K562 (cell line): ENCODE measurements around the gene PPP1R14C. TPM values are rescaled to one million over a fixed set of nuclear protein-coding genes. Genes with fewer than 3 reads are reported as not detected.

Experiments used
- CHCHD3 ChIP-seq: fragments of 250-450 bp; sonication (Bioruptor Pico); IDR thresholded peaks from 2 replicates; pipeline ENCODE4 v2.1.2; 2022; ENCODE audit warnings: mild to moderate bottlenecking
- CTBP1 ChIP-seq: fragments of 450-650 bp; IDR thresholded peaks from 2 replicates; pipeline ENCODE4 v1.6.1; 2016; ENCODE audit warnings: borderline replicate concordance
- DPF2 ChIP-seq: fragments of 450-650 bp; IDR thresholded peaks from 2 replicates; pipeline ENCODE4 v1.6.1; 2016
- ELF4 ChIP-seq: fragments of 450-650 bp; formaldehyde crosslinking; IDR thresholded peaks from 2 replicates; pipeline ENCODE4 v1.4.0; 2022; ENCODE audit warnings: missing genetic modification characterization
- HNRNPUL1 ChIP-seq: fragments of 200-400 bp; formaldehyde crosslinking; IDR thresholded peaks from 2 replicates; pipeline ENCODE4 v1.6.1; 2017; ENCODE audit warnings: low read length
- MYBL2 ChIP-seq, 2 experiments: fragments of 450-650 bp in 1 of 2; sonication (generic) in 1 of 2; formaldehyde crosslinking in 1 of 2; IDR thresholded peaks; 2 replicates each; pipeline versions ENCODE4 v1.6.1 to v1.8.1; 2017 to 2022; ENCODE audit warnings: borderline replicate concordance in 1 of 2, inconsistent platforms in 1 of 2, low read depth in 1 of 2, mild to moderate bottlenecking in 1 of 2, missing genetic modification reagents in 1 of 2, moderate library complexity in 1 of 2
- NFE2L1 ChIP-seq: fragments of 450-650 bp; IDR thresholded peaks from 2 replicates; pipeline ENCODE4 v1.6.1; 2016; ENCODE audit warnings: missing genetic modification characterization, low read depth, mild to moderate bottlenecking, missing compliant biosample characterization, moderate library complexity, borderline replicate concordance
- NR2C1 ChIP-seq, 2 experiments: fragments of 450-650 bp; IDR thresholded peaks; 2 replicates each; pipeline ENCODE4 v1.6.1; 2017; ENCODE audit warnings: mild to moderate bottlenecking in 2 of 2, antibody characterized with exemption in 1 of 2, inconsistent platforms in 1 of 2, missing compliant biosample characterization in 1 of 2, missing genetic modification characterization in 1 of 2
- NUFIP1 ChIP-seq: fragments of 450-650 bp; IDR thresholded peaks from 2 replicates; pipeline ENCODE4 v1.6.1; 2018; ENCODE audit not compliant: partially characterized antibody
- PHF8 ChIP-seq: fragments of 200-600 bp; sonication (generic); IDR thresholded peaks from 2 replicates; pipeline ENCODE4 v1.6.1; 2012; ENCODE audit warnings: mixed run types, mild to moderate bottlenecking, inconsistent platforms, low read length, moderate library complexity, borderline replicate concordance
- PURB ChIP-seq: sonication (generic); formaldehyde crosslinking; IDR thresholded peaks from 2 replicates; pipeline ENCODE4 v1.9.0; 2021; ENCODE audit warnings: low read depth, mild to moderate bottlenecking, missing genetic modification reagents
- PYGO2 ChIP-seq: fragments of 450-650 bp; IDR thresholded peaks from 2 replicates; pipeline ENCODE4 v1.6.1; 2016; ENCODE audit warnings: mild to moderate bottlenecking, missing genetic modification characterization, moderate library complexity, missing compliant biosample characterization
- SRSF9 ChIP-seq: fragments of 200-400 bp; formaldehyde crosslinking; IDR thresholded peaks from 2 replicates; pipeline ENCODE4 v1.6.1; 2017; ENCODE audit warnings: low read depth, low read length, borderline replicate concordance
- ZBTB1 ChIP-seq: sonication (generic); formaldehyde crosslinking; IDR thresholded peaks from 2 replicates; pipeline ENCODE4 v1.8.1; 2023; ENCODE audit warnings: missing genetic modification reagents, low read depth, mild to moderate bottlenecking, borderline replicate concordance
- ZNF140 ChIP-seq: fragments of 250-450 bp; sonication (Bioruptor Pico); IDR thresholded peaks from 2 replicates; pipeline ENCODE4 v1.8.0; 2021; ENCODE audit warnings: moderate library complexity, mild to moderate bottlenecking, inconsistent platforms
- ZNF436 ChIP-seq: fragments of 250-450, 450-650 bp; sonication (Bioruptor Pico); formaldehyde crosslinking; IDR thresholded peaks from 2 replicates; pipeline ENCODE4 v1.7.0; 2020; ENCODE audit warnings: mild to moderate bottlenecking
- ZNF586 ChIP-seq: fragments of 450-650 bp; formaldehyde crosslinking; conservative IDR thresholded peaks from 2 replicates; pipeline ENCODE4 v1.4.0; 2020; ENCODE audit warnings: mild to moderate bottlenecking, moderate library complexity
- ZNF785 ChIP-seq: fragments of 250-450 bp; sonication (Bioruptor Pico); IDR thresholded peaks from 2 replicates; pipeline ENCODE4 v1.4.0; 2020; ENCODE audit warnings: mild to moderate bottlenecking
- polyA plus RNA-seq, 8 experiments: library from polyadenylated mRNA; depleted of rRNA in 4 of 8; stranded (reverse) in 5 of 8; unstranded in 3 of 8; fragments of >200 nt; fragmentation: Nextera tagmentation in 2 of 8; fragmentation: Illumina TruSeq in 1 of 8; extraction: Ambion mirVana in 2 of 8; extraction: Trizol in 1 of 8; gene quantifications; 2 replicates each; pipeline versions ENCODE4 v1.2.1 to v1.2.3, GENCODE V29; 2011 to 2014; ENCODE audit warnings: inconsistent platforms in 1 of 8, missing spikeins in 1 of 8
- total RNA-seq, 7 experiments: library from RNA; depleted of rRNA in 6 of 7; stranded (reverse); fragments of >200 nt in 6 of 7; fragmentation: Illumina TruSeq in 2 of 7; extraction: Trizol in 2 of 7; gene quantifications; 2 replicates each; pipeline versions ENCODE4 v1.2.1 to v1.2.3, GENCODE V29; 2011 to 2021; ENCODE audit warnings: low replicate concordance in 1 of 7
- TF ChIP-seq, protein P1 (sequence below): sonication (generic); IDR thresholded peaks from 2 replicates; pipeline ENCODE4 v1.6.1; 2016
- TF ChIP-seq, protein P2 (sequence below): fragments of 250-450 bp; sonication (Bioruptor Pico); IDR thresholded peaks from 2 replicates; pipeline ENCODE4 v1.5.0; 2022; ENCODE audit warnings: mild to moderate bottlenecking
- TF ChIP-seq, protein P3 (sequence below): fragments of 450-650 bp; IDR thresholded peaks from 2 replicates; pipeline ENCODE4 v1.6.1; 2017; ENCODE audit warnings: antibody characterized with exemption
- TF ChIP-seq, protein P4 (sequence below): fragments of 450-650 bp; IDR thresholded peaks from 2 replicates; pipeline ENCODE4 v1.6.1; 2016; ENCODE audit warnings: missing biosample characterization, missing genetic modification characterization

PPP1R14C gene
- total and polyA plus RNA-seq, 9 of the 15 experiments (the other 6 are each of a cell fraction or from before 2014, with no cell fraction given): 4.5 to 16.6 (median 11.9) TPM

DNA sequence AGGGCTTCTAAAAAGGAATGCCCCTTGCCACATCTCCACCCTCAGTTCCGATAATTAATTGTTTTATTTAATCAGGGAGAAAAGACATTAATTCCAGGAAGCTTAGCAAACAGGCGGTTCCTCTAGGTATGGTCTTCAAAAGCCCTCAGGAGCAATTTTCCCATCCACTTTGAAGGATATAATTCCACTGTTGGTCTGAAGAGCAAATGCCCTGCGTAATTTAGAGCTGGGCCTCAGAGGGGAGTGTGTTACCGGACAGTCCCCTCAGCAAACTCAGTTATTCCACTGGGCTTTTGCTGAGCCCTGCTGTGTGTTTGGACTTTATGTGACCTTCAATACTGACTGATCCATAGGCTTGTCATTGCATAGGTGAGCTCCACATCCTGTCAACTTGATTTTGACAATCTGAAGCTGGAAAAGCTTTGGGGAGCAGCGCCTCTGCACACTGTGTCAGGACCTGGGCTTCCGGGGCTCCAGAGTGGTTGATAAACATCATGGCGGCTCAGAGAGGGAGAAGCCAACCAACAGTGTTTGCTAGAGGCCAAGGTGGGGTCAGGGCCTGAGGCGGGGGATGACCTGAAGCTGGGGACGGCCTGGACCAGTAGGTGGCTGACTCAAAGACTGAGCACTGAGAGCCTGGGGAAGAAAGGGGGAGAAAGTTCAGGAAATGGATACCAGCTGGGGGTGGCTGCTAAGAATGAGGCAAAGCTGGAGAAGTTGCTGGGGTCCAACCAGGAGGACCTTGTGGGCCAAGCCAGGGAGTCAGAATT lies 43.5 kb downstream of the PPP1R14C start (continued):
- TF ChIP-seq MYBL2 (IDR thresholded peaks at IDR 0.05; ENCODE audit: low read depth) (no peak), MYBL2 (CRISPR knock-in tag; IDR thresholded peaks at IDR 0.05; ENCODE audit: borderline replicate concordance) (no peak), CTBP1 (peak; percentile 49; the same call in 1 of the 2 replicates), PURB (CRISPR knock-in tag) (no peak), ZNF785 (CRISPR knock-in tag) (no peak), HNRNPUL1 (no peak), CHCHD3 (CRISPR knock-in tag) (no peak), ZBTB1 (CRISPR knock-in tag) (0 out of 2 replicates have a peak, but pooled peaks have one; percentile 36), SRSF9 (no peak), ZNF140 (CRISPR knock-in tag) (no peak), ZNF586 (CRISPR knock-in tag) (no peak), NR2C1 (IDR thresholded peaks at IDR 0.05) (peak; percentile 42; the same call in 1 of the 2 replicates), NR2C1 (tag; IDR thresholded peaks at IDR 0.05) (peak; percentile 71), PYGO2 (tag) (no peak), DPF2 (no peak), ZNF436 (CRISPR knock-in tag) (no peak), PHF8 (no peak), NUFIP1 (no peak), ELF4 (CRISPR knock-in tag) (no peak), NFE2L1 (no peak)
- TF ChIP-seq, protein P1, sequence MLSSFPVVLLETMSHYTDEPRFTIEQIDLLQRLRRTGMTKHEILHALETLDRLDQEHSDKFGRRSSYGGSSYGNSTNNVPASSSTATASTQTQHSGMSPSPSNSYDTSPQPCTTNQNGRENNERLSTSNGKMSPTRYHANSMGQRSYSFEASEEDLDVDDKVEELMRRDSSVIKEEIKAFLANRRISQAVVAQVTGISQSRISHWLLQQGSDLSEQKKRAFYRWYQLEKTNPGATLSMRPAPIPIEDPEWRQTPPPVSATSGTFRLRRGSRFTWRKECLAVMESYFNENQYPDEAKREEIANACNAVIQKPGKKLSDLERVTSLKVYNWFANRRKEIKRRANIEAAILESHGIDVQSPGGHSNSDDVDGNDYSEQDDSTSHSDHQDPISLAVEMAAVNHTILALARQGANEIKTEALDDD: no peak
- TF ChIP-seq, protein P2, sequence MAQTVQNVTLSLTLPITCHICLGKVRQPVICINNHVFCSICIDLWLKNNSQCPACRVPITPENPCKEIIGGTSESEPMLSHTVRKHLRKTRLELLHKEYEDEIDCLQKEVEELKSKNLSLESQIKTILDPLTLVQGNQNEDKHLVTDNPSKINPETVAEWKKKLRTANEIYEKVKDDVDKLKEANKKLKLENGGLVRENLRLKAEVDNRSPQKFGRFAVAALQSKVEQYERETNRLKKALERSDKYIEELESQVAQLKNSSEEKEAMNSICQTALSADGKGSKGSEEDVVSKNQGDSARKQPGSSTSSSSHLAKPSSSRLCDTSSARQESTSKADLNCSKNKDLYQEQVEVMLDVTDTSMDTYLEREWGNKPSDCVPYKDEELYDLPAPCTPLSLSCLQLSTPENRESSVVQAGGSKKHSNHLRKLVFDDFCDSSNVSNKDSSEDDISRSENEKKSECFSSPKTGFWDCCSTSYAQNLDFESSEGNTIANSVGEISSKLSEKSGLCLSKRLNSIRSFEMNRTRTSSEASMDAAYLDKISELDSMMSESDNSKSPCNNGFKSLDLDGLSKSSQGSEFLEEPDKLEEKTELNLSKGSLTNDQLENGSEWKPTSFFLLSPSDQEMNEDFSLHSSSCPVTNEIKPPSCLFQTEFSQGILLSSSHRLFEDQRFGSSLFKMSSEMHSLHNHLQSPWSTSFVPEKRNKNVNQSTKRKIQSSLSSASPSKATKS (CRISPR knock-in tag): no peak
- TF ChIP-seq, protein P3, sequence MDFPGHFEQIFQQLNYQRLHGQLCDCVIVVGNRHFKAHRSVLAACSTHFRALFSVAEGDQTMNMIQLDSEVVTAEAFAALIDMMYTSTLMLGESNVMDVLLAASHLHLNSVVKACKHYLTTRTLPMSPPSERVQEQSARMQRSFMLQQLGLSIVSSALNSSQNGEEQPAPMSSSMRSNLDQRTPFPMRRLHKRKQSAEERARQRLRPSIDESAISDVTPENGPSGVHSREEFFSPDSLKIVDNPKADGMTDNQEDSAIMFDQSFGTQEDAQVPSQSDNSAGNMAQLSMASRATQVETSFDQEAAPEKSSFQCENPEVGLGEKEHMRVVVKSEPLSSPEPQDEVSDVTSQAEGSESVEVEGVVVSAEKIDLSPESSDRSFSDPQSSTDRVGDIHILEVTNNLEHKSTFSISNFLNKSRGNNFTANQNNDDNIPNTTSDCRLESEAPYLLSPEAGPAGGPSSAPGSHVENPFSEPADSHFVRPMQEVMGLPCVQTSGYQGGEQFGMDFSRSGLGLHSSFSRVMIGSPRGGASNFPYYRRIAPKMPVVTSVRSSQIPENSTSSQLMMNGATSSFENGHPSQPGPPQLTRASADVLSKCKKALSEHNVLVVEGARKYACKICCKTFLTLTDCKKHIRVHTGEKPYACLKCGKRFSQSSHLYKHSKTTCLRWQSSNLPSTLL: no peak
- TF ChIP-seq, protein P4, sequence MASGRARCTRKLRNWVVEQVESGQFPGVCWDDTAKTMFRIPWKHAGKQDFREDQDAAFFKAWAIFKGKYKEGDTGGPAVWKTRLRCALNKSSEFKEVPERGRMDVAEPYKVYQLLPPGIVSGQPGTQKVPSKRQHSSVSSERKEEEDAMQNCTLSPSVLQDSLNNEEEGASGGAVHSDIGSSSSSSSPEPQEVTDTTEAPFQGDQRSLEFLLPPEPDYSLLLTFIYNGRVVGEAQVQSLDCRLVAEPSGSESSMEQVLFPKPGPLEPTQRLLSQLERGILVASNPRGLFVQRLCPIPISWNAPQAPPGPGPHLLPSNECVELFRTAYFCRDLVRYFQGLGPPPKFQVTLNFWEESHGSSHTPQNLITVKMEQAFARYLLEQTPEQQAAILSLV (tag): no peak
